B cell (primary cell): Measurements from ENCODE around the gene CLCNKA.

Experiments
- CTCF ChIP-seq: fragments of 200-600 bp; IDR thresholded peaks from one replicate; pipeline ENCODE4 v1.8.0; 2022; ENCODE audit warnings: antibody characterized with exemption, mild to moderate bottlenecking
- EZH2 ChIP-seq: IDR thresholded peaks from 2 replicates; pipeline ENCODE4 v1.6.1; 2012; ENCODE audit warnings: borderline replicate concordance, low read depth, mild to moderate bottlenecking, moderate library complexity, low read length; ENCODE audit not compliant: insufficient read depth, poor library complexity, severe bottlenecking

DNA sequence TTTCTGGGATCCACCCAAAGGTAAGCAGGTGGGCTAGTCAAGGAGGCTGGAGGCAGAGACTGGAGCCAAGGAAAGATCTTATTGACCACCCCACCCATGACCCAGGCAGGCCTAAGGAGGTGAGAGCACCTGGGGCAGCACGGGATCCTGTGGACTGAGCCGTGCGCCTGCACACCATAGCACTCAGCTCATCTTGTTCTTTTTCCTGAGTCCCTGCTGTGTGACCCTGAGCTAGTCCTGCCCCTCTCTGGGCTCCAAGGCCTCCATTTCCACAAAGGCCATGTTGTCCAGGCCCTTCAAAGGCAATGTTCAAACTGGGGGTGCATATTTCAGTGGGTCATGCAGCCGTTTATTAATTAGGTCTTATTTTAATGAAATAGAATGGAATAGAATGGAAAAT, 44.4 kb downstream of the CLCNKA start:
- TF ChIP-seq CTCF (no peak), EZH2 (no peak)
